SHP77 (cell line): ENCODE data around the gene PHF2.
A peak's percentile ranks its signal among the peaks of the same experiment; 100 is the strongest.
"Not testable (repeated sequence)": the region's sequence is repeated elsewhere in the genome, so short reads cannot be mapped to it uniquely, and the experiment has no call there.

Experiments
- DNase-seq, 2 experiments: peaks; one replicate each; lab custom pipeline; 2025; lab: John Stamatoyannopoulos, UW

The PHF2 gene

DNA sequence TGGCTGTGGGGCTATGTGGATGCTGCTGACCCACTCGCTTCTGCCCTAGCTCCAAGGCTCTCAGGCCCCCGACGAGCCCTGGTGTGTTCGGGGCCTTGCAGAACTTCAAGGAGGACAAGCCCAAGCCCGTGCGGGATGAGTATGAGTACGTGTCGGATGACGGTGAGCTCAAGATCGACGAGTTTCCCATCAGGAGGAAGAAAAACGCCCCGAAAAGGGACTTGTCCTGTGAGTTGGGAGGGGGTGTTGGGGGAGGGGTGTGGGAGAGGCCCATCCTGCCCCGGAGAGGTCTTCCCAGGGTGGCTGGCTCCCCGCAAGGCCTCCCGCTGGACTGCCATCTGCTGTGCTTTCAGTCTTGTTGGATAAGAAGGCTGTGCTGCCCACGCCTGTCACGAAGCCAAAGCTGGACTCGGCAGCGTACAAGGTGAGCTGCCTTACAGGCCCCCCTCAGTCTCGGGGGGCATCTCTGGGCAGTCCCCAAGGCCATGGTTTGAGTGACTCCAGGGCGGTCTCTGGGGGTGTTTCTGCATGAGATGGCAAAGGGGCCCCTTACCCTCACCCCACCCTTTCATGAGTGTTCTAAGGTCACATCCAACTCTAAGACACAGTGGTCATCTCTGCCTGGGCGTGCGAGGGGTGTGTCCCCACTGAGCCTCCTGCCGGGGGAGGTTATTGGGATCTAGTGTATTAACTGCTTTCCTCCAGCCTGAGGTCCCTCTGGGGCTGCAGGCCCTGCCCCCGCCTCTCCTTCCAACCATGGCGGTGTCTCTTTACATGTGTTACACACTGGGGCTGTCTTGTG, 89.5 kb downstream of the PHF2 start:
- DNase-seq, result no peak

DNA sequence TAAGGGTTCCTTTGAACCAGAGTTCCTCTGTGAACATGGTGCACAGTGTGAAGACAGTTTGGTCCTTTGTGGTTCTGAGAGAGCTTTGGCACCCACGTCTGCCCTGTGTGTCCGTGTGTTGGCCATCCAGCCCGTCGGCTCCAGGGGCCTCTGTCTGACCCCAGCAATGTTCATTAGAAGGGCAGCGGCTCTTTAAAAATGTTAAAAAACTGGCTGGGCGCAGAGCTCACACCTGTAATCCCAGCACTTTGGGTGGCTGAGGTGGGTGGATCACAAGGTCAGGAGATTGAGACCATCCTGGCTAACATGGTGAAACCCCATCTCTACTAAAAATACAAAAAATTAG, 90.0 kb downstream of the PHF2 start:
- DNase-seq, result not testable (repeated sequence)

DNA sequence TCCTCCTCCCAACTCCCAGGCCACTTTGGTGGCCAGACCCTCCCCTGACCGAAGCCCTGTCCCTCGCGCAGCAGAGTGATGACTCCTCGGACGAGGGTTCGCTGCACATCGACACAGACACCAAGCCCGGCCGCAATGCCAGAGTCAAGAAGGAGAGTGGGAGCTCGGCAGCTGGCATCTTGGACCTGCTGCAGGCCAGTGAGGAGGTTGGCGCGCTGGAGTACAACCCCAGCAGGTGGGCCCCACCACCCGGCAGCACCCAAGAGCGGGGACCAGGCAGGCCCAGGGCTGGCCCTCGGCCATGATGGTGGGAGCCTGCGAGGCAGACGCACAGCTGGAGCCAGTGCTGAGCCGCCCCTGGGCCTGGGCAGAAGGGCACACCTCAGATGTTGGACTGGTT, 90.6 kb downstream of the PHF2 start:
- no peak for DNase-seq

DNA sequence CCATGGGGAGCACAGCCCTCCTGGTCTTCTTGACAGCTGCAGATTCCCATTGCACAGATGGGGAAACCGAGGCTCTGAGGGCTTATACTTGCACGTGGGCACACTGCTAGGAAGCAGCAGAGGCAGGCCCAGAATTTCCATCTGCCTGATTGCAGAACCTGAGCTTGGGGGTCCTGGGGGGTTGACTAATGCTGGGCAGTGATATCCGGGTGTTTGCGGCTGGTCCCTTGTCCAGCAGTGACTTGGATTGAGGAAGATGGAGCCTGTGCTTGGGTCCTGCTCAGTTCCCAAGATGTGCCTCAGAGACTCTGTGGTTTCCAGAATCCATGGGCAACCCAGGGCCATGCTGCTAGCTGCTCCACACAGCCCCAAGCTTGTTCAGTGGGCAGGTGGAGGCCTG, 91.2 kb downstream of the PHF2 start:
- no peak for DNase-seq

DNA sequence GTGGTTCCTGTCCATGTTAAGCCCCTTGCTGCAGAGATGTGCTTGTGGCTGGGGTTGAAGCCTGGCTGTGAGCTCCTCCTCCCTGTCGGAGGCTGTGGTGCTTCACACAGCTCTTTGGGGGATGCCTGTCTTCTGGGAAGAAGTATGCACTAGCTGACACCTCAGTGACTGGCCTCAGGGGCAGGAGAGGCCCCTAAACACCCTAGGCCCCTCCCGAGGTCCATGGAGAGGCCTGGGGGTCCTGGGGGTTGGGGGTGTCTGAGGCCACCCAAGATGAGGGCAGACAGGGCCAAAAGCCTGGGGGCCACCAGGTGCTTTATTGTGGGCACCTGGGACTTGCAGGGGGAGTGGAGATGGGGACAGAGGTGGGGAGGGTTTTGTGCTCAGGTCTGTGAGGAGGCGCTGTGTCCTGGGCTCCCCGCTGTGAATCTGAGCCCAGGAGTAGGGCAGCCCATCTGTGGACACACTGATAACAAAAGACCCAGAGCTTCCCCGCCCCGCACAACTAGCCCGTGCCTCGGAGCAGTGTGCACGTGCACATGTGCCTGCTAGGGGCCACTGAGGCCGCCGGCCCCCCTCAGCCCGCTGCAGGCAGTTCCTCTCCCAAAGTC, 92.0 kb downstream of the PHF2 start:
- no peak for DNase-seq

DNA sequence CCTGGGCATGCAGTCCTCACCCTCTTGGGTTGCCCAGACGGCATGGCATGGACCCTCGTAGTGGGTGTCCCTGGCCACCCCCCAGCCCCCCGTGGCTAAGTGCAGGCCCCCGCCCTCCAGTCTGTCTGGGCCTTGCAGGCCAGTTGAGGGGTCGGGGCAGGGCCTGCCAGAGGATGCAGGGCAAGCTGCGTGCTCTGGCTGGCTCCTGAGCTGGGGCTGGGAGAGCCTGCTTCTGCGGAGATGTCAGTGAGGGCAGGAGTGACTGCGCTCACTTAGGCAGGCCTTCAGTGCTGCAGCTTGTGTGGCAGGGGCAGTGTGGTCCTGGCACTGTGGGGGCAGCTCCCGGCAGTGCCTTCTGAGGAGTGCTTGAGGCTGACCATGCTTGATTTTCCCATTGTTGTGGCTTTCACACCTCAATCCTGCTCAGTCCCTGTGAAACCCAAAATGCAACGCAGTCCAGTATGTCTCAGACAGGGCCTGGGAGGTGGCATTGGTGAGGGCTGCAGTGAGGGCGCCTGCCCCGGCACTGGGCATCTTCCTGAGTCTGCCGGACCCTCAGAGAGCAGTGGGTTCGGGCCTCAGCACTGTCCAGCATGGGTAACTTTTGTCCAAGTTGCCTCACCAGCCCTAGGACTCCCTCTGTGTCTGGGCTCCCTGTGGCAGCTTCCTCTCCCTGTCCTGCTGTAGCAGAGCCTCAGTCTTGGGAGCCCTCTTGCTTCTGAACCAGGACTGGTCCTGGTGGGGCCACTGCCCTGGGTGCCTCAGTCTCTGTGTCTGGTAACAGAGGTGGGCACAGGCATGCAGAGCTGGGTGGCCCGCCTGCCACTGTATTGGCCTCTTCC, 93.0 kb downstream of the PHF2 start:
- DNase-seq, result no peak

DNA sequence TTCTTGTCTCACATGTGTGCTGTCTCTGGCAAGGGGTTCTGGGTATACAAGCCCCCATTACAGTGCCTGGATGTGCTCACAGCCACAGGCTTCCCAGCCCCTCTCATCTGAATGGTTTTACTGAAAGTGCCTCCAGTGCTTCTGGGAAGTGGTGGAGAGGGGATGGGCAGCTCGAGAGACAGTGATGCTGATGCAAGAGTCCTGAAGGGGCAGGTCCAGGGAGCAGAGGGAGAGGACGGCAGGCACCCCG, 93.5 kb downstream of the PHF2 start:
- DNase-seq, result no peak

DNA sequence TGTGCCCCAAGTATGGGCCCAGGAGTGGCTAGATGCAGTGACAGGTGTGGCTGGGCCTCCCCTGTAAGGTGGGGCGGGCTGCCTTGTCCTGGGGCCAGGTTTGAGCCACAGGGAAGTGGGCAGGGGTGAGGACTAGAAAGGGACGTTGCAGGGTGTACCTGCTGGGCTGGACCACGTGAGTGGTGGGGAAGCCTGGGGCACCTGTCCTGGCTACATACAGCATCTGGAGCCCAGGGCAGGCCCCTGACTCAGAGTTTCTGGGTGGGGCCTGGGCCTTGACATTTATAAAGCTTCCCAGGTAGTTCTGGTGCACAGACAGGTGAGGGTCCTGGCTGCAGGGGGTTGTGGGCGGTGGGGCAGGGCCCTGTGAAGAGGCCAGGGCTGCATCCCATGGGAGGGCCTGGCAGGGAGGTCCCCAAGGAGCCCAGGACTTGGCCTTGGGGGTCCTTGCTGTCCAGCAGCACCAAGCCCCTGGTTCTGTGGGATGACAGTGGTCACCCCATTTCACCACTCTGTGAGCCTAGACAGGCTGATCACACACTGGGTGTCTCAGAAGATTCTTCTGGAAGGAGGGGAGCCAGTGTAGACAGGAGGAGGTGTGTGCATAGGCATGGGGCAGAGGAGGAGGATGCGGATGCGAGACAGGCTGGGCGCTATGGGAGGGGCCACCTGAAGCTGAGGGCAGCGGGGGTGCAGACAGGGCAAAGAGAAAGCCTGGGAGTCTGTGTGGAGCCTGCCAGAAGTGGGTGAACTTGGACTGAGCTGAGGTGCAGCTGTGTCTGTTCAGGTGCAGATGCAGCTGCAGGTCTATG, 94.0 kb downstream of the PHF2 start:
- no peak for DNase-seq

DNA sequence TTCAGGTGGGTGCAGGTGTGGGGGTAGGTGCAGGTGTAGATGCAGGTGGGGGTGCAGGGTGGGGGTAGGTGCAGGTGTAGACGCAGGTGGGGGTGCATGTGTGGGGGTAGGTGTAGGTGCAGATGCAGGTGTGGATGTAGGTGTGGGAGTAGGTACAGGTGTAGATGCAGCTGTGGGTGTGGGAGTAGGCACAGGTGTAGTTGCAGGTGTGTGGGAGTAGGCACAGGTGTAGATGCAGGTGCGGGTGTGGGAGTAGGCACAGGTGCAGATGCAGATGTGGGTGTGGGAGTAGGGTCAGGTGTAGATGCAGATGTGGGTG, 94.6 kb downstream of the PHF2 start:
- no peak for DNase-seq

DNA sequence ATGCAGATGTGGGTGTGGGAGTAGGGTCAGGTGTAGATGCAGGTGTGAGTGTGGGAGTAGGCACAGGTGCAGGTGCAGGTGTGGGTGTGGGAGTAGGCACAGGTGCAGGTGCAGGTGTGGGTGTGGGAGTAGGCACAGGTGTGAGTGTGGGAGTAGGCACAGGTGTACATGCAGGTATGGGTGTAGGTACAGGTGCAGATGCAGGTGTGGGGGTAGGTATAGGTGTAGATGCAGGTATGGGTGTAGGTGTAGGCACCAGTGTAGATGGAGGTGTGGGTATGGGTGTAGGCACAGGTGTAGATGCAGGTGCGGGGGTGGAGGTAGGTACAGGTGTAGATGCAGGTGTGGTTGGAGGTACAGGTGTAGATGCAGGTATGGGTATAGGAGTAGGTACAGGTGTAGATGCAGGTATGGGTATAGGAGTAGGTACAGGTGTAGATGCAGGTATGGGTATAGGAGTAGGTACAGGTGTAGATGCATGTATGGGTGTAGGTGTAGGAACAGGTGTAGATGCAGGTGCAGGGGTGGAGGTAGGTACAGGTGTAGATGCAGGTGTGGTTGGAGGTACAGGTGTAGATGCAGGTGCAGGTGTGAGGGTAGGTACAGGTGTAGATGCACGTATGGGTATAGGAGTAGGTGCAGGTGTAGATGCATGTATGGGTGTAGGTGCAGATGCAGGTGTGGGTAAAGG, 96.1 kb downstream of the PHF2 start:
- DNase-seq, result not testable (repeated sequence)

DNA sequence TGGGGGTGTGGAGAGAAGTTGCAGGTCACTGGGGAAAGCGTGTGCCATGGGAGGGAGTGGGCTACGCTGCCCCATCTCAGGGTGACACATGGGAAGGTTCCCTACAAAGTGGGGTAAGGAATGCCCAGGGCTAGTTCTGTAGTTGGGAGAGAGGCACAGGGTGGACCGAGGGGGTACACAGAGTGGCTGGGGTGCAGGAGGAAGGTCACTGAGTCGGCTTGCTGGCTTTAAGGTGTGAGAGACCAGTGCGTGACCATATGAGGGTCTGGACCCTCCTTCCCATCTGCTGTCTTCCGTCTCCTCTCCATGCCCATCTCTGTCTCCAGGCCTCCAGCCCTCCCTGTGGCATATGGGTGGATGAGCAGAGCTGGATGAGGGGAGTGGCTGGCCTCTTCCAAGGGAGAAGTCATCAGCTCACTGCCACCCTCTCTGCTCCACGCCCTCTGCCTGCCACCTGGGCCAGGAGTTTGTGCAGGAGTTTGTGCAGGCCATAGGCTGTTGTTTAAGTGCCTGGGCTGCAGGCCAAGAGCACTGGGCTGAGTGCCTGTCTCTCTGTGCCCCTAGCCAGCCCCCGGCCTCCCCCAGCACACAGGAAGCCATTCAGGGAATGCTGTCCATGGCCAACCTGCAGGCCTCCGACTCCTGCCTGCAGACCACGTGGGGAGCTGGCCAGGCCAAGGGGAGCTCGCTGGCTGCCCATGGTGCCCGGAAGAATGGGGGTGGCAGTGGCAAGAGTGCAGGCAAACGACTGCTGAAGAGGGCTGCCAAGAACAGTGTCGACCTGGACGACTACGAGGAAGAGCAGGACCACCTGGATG, 96.8 kb downstream of the PHF2 start:
- peak in 1 of 2 experiments; percentile 1 for DNase-seq

DNA sequence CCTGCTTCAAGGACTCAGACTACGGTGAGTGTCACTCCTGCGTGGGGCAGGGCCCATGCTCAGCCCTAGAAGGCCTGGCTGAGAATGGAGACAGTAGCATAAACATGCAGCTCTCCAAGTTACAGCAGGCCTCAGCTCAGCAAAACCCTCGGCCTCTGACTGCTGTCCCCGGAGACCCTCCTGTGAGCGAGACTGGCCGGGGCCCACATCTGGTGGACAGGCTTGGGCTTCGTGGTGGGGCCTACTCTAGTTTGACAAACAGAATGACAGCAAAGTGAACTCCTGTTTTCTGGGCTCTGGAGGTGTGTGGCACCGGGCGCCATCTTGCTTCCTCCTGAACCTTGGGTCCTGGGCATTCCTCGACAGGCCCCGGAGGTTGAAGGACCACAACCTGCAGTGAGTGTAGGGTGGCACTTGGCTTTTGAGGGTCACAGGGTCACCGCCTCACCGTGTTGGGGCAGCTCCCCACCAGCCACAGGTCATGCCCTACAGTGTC, 97.5 kb downstream of the PHF2 start:
- DNase-seq, result no peak

DNA sequence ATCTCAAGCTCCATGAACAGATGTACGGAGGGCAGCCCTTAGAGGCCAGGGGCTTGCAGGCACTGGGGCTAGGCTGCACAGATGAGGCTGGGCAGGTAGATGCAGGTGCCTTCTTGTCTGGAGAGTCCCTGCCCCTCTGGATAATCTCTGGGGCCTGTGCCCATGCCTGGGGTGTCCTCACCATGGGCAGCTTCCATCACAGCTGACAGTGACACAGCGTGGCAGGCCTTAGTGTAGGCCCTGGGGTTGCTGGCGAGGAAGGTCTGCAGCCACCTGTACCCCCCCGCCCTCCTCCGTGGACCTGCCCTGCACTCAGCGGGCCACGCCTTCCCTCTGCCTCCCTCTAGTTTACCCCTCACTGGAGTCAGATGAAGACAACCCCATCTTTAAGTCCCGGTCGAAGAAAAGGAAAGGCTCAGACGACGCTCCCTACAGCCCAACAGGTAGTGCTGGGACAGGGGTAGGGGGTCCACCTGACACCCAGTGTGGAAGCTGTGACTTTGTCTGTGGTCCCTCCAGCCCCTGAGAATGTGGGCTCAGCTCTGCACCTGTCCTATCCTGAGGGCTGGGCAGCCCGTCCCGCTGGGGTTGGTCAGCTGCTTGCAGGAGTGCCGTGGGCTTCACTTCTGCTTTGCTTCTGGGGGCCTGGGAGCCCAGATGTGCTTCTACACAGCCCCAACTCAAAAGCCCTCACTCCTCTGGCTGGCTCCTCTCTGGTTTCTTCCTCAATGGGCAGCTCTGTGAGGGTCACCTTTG, 98.4 kb downstream of the PHF2 start:
- no peak for DNase-seq

DNA sequence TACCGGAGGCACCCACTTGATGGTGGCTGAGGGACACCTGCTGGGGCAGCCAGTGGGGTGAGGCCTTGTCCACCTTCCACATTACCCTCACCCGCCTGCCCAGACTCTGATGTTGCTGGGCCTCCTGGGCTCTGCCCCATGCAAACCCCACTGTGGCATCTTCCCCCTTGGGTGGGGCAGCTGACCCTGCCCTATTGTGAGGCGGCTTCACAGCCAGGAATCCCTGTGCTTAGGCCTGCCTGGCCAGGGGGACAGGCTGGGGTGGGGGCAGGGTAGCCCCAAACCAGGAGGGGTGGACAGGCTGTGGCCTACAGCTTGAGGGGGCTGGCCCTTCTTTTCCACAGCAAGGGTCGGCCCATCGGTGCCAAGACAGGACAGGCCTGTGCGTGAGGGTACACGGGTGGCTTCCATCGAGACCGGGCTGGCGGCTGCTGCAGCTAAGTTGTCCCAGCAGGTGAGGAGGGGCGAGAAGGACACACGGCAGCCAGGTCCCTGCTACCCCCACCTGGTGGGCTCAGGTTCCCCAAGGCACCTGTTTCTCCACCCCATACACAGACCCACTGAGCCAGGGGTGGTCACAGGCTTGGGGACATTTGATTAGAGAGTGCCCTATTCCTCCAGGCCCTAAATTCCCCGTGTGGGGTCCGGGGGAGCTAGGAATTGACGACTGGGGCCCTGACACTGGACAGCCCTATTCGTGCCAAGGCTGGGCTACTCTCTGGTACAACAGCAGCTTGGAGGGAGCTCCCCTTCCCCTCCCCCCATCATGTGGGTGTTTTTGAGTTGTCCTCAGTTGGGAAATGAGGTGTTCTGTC, 99.2 kb downstream of the PHF2 start:
- DNase-seq, result no peak

DNA sequence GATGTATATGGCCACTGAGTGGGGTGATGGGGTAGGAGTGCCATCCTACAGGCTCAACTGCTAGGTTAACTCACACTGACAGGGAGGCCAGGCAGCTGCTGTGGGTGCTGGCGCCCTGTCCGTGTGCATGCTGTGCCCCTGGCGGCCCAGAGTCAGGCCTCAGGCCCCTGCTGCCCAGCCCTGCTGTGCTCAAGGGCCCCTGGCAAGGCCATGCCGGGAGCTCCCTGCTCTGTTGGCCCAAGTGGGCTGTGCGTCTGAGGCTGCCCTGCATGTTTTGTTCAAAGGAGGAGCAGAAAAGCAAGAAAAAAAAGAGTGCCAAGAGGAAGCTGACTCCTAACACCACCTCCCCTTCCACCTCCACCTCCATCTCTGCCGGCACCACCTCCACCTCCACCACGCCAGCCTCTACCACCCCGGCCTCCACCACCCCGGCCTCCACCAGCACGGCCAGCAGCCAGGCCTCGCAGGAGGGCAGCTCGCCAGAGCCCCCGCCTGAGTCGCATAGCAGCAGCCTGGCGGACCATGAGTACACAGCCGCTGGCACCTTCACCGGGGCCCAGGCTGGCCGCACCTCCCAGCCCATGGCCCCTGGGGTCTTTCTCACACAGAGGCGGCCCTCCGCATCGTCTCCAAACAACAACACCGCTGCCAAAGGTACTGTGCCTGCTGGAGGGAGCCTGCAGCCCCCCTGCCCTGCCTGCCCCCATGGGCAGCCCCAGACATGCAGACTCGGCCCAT, 100.1 kb downstream of the PHF2 start:
- DNase-seq, result no peak

DNA sequence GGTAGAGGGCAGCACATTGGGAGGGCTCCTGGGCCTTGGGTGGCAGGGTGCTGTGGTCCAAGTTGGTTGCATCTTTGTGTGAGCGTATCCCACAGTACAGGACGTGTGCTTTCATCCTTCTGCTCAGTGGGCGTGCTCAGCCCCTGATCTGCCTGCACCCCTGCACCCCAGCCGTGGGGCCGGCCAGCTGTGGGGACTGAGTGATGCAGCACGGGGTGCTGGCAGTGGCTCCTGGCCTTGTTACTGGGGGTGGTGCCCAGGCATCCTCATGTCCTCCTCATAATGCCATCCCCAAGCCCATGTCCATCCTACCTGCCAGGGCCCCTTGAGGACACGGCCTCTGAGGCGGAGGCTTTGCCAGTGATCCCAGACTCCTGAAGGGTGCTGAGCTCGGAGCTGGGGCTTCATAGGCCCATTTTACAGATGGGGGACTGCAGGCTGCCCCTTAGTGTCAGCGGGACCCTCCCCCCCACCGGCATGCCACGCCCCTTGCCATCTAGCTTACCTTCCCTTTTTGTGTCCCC, 100.7 kb downstream of the PHF2 start:
- DNase-seq, result no peak

DNA sequence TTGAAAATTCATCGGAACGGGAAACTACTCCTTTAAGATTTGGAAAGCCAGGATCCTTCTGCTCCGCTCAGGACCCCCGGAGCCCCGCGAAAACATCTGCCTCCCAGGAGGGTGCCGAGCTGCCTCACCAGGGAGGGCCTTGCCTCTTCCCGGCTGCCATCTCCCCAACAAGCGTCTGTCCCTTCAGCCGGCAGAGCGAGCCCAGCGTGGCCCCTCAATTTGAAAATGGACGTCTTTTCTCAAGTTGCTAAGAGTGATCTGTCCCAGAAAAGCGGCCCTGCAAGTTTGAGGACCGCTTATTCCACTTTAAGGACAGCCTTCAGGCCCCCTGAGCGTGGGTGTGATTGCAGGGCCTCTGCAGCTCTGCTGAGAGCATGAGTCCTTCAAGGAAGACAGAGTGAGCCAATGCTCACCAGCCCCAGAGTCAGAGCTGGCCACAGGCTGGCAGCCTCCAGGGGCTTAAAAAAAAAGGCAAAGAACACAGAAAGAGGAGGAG, 101.3 kb downstream of the PHF2 start:
- DNase-seq, result no peak
